Endothelial cell of coronary artery (primary cell): ENCODE results near the gene ATP2A2. TPM values are rescaled to one million over a fixed set of nuclear protein-coding genes. Genes with fewer than 3 reads are reported as not detected.

Experiments used
- total RNA-seq: library from RNA; depleted of rRNA; stranded (reverse); fragments of >200 nt; gene quantifications from 2 replicates; pipeline ENCODE4 v1.2.3, GENCODE V29; 2014

The ATP2A2 gene
- 99.8 and 148 TPM in 2 replicates for total RNA-seq

DNA sequence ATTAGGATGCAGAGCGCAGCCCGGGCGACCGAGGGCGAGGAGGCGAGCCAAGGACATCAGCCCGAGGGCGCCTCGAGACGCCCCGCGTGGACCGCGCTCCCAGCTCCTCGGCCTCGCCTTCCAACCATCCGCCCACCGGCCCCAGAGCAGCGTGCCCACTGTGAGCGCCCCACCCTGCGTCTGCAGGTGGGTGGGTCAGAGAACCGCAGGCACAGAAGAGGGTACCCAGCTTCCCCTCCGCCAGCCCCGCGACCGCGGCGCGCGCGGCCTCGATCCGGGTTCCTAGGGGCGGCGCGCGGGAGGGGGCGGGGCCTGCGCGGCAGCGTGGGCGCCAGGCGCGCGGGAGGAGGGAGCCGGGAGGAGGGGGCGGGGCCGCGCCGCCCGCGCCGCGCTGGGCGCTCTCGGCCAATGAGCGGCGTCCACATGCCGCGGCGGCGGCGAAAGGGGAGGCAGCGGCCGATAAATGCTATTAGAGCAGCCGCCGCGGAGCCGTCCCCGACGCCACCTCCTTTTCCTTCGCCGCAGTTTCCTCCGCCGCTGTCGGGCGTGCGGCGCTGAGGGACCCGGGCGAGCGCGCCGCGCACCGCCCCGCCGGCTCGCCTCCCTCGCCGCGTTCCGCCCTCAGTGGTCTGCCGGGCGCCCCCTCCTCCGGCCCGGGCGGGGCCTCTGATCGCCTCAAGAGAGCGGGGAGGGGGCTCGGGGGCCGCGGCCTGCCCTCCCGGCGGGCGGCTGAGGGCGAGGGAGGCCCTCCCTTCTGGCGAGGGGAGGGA, at the start of gene ATP2A2:
Gene ATP2A2 (plus strand): TSS at position 469 of the 770 bp plus-strand sequence. CDS start 543 bp downstream, outside the sequence.

Other genes with a start within 250 kb of the ATP2A2 start
- gene C12orf76, start 232.7 kb upstream of the ATP2A2 start, total RNA-seq: 15.6 and 26.6 TPM in 2 replicates
- gene IFT81, start 156.9 kb upstream of the ATP2A2 start, total RNA-seq: 10.6 and 11.0 TPM in 2 replicates
- 52.0 and 56.6 TPM in 2 replicates for gene ANAPC7, start 122.5 kb downstream of the ATP2A2 start, total RNA-seq
- gene ARPC3, start 169.1 kb downstream of the ATP2A2 start, total RNA-seq: 228 and 241 TPM in 2 replicates
- gene GPN3, start 187.0 kb downstream of the ATP2A2 start, total RNA-seq: 16.2 and 19.9 TPM in 2 replicates
- gene FAM216A, start 187.6 kb downstream of the ATP2A2 start, total RNA-seq: 10.3 and 13.7 TPM in 2 replicates
- 64.0 and 71.7 TPM in 2 replicates for gene VPS29, start 220.9 kb downstream of the ATP2A2 start, total RNA-seq
- 0.38 and 0.45 TPM in 2 replicates for gene RAD9B, start 221.1 kb downstream of the ATP2A2 start, total RNA-seq